Ishikawa (cell line): ENCODE results near the gene RASSF6.

Source experiments
- EGR1 ChIP-seq: IDR thresholded peaks from 2 replicates; pipeline ENCODE4 v1.6.1; 2012
- NFIC ChIP-seq: IDR thresholded peaks from 2 replicates; pipeline ENCODE4 v1.6.1; 2012
- TAF1 ChIP-seq: IDR thresholded peaks from 2 replicates; pipeline ENCODE4 v1.6.1; 2012; ENCODE audit warnings: low read depth, mild to moderate bottlenecking
- USF1 ChIP-seq: IDR thresholded peaks from 2 replicates; pipeline ENCODE4 v1.6.1; 2012
- YY1 ChIP-seq: IDR thresholded peaks from 2 replicates; pipeline ENCODE4 v1.6.1; 2012; ENCODE audit warnings: low read depth

DNA sequence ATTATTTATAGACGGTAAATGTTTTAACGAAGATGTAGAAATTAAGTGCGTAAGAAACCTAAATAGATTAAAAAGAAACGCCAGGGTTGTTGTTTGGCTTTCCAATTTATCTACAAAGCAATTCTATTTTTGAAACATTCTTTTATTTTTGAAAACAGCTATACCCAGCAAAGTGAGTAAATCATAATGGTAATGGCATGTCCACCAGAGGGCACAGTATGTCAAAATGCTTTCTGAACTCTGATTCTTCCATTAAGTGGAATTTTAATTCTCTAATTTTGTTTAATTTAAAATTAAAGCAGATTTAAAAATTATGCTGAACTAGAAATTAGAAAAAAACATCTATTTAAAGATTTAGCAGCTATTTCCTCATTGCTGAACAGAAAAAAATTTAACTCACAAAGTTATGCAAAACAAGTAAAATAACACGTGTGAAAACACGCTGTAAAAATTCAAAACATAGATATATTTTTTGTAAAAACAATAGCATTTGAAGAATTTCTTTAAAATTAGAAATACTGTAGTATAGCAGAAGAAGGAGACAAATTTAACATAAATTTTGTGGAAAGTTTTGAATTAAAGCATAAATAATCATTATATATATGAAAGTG lies 26.5 kb downstream of the RASSF6 start:
- no peak for TF ChIP-seq EGR1
- no peak for TF ChIP-seq TAF1
- TF ChIP-seq NFIC, result no peak
- TF ChIP-seq YY1, result no peak
- no peak for TF ChIP-seq USF1
